GM21528 (cell line): ENCODE measurements around the gene RPL3.
A peak's percentile ranks its signal among the peaks of the same experiment; 100 is the strongest.
"Not testable (repeated sequence)": the region's sequence is repeated elsewhere in the genome, so short reads cannot be mapped to it uniquely, and the experiment has no call there.

Experiments used
- ATAC-seq: cut with Tn5 transposase; IDR thresholded peaks from one replicate; pipeline ENCODE4 v1.9.1; 2021; ENCODE audit warnings: mild to moderate bottlenecking, moderate library complexity; ENCODE audit not compliant: unreplicated experiment, low FRiP score

The RPL3 gene

DNA sequence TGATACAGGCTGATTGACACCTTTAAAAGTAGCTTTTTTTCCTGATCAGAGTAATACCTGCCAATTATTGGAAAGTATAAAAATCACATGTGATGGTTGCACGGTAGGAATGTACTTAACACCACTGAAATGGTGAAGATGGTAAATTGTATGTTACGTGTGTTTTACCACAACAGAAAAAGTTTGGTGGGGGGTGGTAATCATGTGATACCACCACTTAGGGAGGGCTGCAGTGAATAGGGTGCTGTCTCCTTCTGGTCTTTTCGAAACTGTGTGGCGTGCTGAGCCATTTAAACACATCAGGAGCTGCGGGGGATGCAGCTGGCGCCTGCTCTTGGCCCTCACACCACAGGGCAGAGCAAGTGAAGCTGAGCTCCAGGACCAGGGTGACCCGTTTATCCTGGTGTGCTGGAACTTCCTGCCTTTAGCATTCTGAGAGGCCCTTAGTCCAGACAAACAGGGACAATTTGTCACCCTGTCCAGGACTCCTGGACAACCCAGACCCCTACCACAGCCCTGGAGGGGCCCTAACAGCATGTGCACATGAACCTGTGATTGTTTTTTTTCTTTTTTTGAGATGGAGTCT lies 33.0 kb upstream of the RPL3 start:
- no peak for ATAC-seq

DNA sequence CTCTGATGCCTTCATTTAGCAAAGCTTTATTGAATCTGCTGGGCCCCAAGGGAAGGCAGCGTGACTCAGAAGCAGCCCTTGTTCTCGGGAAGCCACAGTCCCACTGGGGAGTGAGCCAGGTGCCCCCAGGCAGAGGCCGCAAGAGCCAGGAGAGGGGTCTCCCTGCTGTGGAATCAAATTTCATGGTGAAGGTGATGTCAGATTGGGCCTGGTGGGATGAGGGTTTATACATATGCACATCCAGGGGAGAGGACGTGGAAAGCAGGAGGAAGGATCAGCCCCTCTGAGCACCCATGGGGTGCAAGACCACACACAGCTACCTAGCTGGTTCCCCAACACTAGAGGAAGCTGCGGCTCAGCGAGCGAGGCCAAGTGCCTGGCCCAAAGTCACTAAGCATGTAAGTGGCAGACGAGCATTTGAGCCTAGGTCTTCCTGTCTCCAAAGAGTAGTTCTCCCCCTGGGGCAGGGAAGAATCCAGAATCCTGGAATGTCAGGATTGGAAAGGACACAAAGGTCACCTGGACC lies 32.3 kb upstream of the RPL3 start:
- no peak for ATAC-seq

DNA sequence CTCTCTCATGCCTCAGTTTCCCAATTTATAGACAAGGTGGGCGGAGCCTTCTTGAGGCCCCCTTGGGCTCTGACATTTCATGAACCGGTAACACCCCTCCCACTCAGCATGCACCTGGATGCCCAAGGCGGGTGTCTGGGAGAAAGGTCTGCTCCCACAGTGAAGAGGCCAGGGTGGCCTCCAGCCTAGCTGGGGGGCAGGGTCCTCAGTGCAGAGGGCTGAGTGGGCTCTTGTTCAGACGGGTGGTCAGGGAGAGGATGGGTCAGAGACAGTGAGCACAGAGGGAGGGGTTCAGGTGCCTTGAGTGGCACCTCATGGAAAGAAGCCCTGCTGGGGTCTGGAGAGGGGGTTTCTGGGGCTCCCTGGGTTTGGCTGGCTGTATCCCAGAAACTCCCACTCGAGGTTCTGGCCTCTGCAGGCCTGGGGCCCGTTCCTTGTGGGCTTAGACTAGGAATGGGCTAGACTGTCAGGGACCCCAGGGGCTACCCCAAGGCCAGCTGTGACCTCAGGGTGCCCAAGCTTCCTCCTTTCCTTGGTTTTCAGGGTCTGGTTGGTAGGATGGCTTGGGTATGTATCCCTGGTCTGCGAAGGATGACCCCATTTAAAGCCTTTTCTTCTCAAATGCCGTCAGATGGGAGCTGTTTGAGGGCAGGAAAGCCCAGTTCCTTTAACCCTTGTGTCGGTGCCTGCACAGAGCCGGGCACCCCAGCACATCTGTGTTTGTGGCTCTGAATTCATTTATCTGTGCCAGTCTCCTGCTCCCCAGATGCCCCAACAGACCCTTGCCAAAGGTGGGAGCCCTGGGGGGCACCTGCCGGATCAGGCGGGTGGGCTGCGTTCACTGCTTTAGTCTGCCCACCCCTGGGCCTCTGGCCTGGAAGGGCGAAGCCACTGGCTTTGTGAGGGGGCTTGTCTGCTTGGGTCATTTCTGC lies 31.6 kb upstream of the RPL3 start:
- ATAC-seq, result no peak

DNA sequence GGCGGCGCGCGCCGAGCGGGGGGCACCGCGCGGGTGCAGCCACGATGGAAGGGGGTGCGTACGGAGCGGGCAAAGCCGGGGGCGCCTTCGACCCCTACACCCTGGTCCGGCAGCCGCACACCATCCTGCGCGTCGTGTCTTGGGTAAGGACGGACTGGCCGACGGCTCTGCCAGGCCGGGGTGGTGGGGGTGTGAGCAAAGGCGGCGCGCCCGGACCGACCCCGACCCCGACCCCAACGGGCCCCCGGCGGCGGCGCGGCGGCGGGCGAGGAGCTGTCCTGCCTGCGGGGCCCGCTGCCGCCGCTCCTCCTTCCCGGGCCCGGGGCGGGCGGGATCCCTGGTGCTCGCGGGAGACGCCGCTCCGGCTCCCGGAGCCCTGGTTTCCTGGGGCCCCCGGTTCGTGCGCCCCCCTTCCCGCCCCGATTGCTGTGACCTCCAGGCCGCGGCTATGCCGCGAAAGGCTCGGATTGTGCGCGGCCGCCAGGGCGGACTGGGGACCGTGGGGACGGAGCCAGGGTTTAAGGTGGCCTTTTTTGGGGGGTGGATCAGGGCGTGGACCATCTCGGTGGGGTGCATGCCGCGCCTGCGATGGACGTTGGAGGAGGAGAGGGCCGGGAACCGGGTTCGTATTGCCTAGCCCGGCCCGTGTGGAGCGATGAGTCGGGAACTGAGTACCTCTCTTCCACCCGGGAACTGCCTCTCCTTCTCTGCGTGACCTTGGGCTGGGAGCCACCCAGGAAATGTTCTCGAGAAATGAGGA lies 30.7 kb upstream of the RPL3 start, which contains the start of gene SYNGR1:
SYNGR1 (plus strand) TSS at position 25 of the 760 bp plus-strand sequence; CDS start at position 45, 20 bp downstream.
- ATAC-seq, result no peak

DNA sequence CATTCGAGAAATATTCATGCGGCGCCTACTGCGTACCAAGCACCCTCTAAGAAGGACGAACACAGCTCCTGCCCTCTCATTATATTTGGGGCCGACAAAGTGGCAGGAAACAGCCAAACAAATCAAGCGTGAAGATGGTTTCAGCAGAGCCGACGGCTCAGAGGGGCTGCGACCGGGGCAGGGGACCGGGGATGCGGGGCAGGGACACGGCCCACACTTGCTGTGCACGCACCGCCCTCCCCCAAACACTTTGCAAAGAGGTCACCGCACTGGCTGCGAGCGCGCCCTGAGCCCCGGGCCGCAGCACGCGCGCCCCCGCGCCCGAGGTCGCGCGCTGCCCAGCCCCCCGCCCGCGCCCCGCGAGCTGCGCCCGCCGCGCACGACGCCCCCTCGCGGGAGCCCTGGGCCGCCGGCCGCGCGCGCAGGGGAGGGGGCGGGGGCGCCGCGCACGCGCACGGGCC lies 30.1 kb upstream of the RPL3 start:
- ATAC-seq, result no peak

DNA sequence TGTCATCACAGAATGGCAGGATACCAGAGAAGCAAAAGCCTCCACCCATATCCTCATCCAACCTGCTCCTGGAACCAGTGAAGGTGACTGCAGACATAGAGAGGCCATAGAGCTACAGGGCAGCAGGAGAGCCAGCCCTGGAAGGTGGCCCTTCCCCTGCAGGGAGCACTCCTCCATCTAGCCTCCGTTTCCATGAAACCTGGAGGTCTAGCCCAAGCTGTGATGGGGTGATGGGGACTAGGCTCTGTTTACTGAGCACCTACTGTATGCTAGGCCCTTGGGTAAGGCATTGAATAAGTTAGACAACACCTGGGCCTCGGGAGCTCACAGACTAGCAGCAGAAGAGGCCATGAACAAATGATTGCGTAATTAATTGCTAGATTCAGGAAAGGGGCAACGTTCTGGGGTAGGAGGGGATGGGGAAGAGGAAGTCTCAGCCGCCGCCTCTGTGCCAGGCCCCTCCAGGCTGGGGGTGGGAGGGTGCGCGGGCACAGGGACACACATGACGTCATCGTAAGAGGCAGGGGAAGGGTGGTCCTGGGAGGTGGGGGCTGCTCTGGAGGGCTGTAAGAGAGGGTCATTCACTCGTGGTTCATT lies 29.6 kb upstream of the RPL3 start:
- no peak for ATAC-seq

DNA sequence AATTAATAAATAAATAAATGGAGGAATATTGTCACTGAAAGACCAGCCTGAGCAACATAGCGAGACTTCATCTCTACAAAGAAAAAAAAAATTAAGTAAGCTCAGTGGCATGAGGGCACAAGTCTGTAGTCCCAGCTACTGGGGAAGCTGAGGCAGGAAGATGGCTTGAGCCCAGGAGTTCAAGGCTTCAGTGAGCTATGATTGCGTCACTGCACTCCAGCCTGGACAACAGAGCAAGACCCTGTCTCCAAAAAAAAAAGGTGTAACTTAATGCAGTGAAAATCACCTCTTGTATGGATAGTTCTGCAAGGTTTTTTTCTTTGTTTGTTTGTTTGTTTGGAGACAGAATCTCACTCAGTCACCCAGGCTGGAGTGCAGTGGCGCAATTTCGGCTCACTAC lies 25.8 kb upstream of the RPL3 start:
- no peak for ATAC-seq

DNA sequence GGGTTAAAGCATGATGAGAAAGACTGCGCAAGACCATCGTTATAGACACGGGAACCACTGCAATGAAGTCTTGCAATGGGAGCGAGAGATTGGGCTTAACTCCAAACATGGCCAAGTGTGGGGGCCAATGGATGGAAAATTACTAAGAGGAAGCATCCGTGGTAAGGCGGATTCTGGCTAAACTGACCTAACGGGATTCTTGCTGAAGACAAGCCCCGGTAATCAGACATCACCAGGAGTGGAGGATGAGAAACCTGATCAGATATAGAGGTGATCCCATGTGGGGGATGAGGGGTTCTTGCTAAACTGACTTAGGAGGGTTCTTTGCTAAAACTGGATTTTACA lies 24.6 kb upstream of the RPL3 start:
- no peak for ATAC-seq

DNA sequence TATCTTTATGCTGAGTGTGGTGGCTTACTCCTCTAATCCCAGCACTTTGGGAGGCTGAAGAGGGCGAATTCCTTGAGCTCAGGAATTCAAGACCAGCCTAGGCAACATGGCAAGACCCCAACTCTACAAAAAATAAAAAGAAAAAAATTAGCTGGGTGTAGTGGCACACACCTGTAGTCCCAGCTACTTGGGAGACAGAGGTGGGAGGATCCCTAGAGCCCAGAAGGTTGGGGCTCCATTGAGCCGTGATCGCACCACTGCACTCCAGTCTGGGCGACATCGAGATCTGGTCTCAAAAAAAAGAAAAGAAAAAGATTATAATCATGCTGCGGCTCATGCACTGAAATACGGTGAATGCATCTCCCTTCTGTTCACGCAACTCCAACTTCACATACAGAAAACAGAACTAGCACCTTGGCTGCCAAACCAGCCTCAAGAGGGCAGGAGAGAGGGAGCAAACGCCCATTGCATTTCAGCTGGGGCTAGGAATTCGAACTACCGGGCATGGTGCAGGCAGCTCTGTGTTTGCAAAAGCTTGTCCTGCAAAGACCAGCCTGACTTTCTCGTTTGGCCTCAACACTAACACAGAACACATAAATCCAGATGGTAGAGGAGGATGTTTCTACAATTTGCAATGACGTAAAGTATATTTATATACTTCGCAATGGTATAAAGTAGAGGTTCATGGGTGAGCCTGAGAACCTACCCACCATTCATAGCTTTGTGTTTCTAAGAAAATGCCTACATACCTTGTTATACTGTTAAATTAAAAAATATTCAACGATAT lies 24.0 kb upstream of the RPL3 start:
- ATAC-seq, result no peak

DNA sequence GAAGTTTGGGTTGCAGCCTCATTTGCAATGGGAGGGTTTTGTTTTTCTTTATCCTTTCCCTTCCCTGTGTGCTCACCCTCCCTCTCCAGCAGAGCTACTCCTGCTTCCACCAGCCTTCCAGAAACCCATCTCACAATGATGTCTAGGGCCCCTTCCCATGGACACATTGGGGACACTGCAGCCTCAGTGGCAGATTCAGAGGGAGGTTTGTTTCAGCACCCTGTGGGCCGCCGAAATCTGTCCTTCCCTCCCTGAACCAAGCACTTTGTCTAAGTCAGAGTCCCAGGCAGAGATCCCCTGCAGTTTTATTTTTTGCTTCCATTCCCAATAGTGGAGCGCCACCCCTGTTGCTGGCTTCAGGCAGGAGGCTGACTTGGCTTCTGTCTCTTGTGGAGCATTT lies 21.8 kb upstream of the RPL3 start:
- no peak for ATAC-seq

DNA sequence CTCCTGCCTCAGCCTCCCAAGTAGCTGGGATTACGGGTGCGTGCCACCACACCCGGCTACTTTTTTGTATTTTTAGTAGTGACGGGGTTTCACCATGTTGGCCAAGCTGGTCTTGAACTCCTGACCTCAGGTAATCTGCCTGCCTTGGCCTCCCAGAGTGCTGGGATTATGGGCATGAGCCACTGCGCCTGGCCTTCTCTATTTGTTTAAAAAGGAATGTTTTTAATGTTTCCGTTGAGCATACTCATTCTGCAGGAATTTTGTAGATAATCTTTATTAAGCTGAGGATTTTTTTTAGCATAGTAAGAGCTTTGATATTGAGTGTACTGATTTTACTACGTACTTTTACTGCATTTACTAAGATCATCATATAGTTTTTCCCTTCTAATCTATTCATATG lies 20.4 kb upstream of the RPL3 start:
- ATAC-seq, result not testable (repeated sequence)

DNA sequence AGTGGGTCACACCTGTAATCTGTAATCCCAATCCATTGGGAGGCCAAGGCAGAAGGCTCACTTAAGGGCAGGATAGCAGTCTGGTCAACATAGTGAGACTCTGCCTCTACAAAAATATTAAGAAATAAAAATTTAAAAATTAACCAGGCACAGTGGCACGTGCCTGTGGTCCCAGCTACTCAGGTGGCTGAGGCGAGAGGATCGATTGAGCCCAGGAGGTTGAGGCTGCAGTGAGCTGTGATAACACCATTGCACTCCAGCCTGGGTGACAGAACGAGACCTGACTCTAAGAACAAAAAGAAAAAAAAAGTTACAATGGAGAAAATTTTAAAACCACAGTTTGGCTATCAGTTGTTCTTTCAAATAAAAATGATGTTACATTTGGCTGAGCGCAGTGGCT lies 17.0 kb upstream of the RPL3 start:
- ATAC-seq, result no peak

DNA sequence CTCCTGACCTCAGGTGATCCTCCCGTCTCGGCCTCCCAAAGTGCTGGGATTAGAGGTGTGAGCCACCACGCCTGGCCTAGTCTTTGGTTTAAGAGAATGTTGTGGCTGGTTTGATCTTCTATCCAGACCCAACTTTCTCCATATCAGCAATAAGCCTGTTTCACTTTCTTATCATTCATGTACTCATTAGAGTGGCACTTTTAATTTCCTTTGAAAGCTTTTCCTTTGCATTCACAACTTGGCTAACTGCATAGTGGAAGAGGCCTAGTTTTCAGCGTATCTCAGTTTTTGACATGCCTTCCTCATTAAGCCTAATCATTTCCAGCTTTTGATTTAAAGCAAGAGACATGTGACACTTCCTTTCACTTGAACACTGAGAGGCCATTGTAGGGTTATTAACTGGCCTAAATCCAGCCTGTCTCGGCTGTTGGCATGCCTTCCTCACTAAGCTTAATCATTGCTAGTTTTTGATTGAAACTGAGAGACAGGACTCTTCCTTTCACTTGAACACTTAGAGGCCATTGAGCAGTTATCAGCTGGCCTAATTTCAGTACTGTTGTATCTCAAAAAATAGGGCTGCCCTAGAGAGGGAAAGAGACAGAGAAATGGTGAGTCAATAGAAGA lies 13.1 kb upstream of the RPL3 start:
- ATAC-seq, result no peak

DNA sequence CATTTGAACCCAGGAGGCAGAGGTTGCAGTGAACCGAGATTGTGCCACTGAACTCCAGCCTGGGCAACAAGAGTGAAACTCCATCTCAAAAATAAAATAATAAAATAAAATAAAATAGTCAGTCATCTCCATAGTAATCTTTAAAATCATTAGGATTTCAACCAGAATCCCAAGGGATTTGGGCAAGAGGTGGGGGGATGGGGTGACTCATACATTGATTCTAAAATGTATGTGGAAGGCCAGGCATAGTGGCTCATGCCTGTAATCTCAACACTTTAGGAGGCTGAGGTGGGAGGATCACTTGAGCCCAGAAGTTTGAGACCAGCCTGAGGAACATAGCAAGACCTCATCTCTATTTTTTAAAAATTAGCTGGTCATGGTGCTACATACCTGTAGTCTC lies 11.1 kb upstream of the RPL3 start:
- ATAC-seq, result not testable (repeated sequence)

DNA sequence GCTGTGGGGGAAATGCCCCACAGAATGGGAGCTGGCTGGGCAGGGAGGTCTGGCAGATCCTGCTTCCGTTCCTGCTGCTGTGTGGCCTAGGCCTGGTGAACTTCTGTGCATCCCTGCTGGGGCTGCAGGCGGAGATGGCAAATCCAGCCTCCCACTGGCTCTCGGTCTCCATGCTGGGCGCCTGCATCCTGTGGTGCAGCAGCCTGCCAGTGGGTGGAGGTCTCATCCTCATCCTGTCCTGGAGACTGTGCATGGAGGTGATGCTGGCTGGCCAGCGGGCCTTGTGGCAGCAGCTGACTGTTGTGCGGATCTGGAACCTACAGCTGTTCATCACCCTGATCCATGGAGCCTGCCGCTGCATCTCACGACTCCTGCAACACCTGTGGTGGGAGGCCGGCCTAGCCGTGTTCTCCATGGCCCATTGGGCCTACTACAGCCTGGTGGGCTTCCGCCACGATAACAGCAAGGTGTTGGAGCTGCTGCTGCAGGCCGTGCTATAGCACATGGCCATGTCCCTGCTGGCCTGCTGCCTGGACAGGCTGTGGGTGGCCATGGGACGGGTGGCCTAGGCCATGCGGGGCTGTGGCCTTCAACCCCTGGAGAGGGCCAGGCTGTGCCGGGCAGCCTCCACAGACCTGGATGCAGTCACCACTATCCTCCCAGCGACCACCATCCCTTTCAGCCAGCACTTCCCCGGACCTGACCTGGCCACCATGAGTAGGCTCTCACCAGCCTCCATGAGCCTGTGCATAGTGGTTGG lies 8.8 kb upstream of the RPL3 start:
- no peak for ATAC-seq

DNA sequence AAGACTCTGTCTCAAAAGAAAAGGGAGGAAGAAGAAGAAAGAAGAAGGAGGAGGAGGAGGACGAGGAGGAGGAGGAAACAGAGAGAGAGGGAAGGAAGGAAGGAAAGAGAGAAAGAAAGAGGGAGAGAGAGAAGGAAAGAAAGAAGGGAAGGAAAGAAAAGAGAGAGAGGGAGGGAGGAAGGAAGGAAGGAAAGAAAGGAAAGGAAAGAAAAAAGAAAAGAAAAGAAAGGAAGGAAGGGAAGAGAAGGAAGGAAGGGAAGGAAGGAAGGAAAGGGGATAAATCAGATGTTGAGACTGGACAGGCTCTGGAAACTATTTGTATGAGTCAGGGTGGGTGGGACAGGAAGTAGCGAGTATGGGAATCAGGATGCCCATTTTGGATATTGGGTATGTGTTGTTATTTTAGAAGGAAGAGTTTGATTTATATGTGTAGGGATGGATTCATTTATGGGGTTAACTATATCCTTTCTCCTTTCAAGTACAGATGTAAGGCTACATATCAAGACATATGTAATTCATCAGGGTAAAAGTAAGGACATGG lies 6.0 kb upstream of the RPL3 start:
- ATAC-seq, result no peak

DNA sequence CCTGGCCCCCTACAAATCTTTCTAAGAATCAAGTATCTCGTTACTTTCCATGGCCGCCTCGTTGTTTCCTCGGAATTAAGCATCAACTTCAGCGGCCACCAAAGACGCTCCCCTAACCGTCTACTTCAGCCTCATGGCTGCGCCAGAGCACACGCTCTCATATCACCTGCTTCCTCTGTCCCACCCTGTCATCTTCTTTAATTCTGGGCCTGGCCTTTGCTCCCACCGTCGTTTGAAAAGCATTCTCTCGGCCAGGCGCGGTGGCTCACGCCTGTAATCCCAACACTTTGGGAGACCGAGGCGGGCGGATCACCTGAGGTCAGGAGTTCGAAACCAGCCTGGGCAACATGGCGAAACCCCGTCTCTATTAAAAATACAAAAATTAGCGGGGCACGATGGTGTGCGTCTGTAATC lies 1.2 kb upstream of the RPL3 start:
- not testable (repeated sequence) for ATAC-seq

DNA sequence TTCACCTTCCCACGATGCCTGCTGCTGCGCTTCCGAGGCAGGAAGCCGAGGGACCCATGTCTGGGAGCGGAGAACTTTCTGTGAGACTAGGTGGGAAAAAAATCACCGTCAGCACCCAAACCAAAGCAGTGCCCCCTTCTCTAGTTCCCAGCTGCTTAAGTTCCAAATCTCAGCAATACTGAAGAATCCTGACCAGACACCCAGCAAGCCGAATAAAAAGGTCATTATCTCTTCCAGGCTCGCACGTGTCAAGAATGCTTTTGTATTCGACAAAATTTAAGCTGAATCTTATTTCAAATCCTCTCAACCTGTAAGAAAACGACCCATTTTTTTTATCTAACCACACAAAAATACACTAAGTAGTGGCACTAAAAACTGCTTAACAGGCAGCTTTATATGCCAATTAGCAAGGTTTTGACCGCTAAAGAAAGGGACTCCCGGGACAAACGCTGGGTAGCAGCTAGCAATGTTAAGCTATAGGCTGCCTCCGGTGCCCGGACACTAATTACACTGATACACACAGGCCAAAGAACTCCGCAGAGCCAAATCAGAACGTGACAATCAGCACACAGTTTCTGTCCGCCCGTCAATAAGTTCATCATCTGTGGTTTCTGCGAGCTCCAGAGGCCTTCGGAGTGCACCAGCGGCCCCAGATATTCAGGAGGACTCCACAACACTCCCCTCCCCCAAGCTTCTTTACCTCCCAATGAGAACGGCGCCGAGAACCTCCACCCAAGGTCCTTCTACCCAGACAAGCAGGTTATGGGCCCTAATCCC lies 728 bp downstream of the RPL3 start:
- ATAC-seq, result peak; percentile 9
